ENCODE results near the gene HSH2D.

- TF ChIP-seq CTCF (IDR thresholded peaks at IDR 0.05; ENCODE audit: poor library complexity) (no peak), EZH2phosphoT487 (IDR thresholded peaks at IDR 0.05; ENCODE audit: low read depth, severe bottlenecking, unreplicated experiment) (no peak), EZH2 (IDR thresholded peaks at IDR 0.05; ENCODE audit: borderline replicate concordance) (no peak)
These were observed 48.4 kb upstream of the HSH2D start for GRCh38 chr19:16095071-16095571.
